ENCODE measurements around the gene PLS3.
A peak's percentile ranks its signal among the peaks of the same experiment; 100 is the strongest.
"Not testable (repeated sequence)": the region's sequence is repeated elsewhere in the genome, so short reads cannot be mapped to it uniquely, and the experiment has no call there.

Gene PLS3

DNA sequence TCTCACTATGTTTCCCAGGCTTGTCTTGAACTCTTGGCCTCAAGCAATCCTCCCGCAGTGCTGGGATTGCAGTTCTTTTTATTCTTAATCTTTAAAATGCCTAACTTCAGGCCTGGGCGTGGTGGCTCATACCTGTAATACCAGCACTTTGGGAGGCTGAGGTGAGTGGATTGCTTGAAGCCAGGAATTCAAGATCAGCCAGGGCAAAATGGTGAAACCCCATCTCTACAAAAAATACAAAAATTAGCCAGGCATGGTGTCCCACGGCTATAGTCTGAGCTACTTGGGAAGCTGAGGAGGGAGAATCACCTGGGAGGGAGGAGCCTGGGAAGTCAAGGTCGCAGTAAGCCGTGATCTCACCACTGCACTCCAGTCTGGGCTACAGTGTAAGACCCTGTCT lies 45.9 kb downstream of the PLS3 start:
- peak overlapping the region; percentile 65 for H3K27ac ChIP-seq (ENCODE audit: low read depth, low read length)
- H3K4me1 ChIP-seq (ENCODE audit: control insufficient read depth, insufficient read depth, low read length, unreplicated experiment), result peaks cover 39% of the 10 kb centered on the region
- H3K36me3 ChIP-seq (ENCODE audit: insufficient read depth, low read length), result peaks cover 7% of the 10 kb centered on the region; the same call in 1 of the 2 replicates
- no peak overlapping the region for H3K4me3 ChIP-seq (ENCODE audit: low read depth, low read length)
- H3K79me2 ChIP-seq (ENCODE audit: control insufficient read depth, insufficient read depth, low read length, unreplicated experiment), result peaks cover 76% of the 10 kb centered on the region
- H2AFZ ChIP-seq (ENCODE audit: low read length, unreplicated experiment), result no peak overlapping the region
- H3K27me3 ChIP-seq (ENCODE audit: insufficient read depth, low read length), result no peaks in the 10 kb centered on the region

GRCh38 chrX:115609621-115610020 lies 48.6 kb downstream of the PLS3 start:
- H3K36me3 ChIP-seq (ENCODE audit: insufficient read depth, low read length), result peaks cover 10% of the 10 kb centered on the region; the same call in 1 of the 2 replicates
- peaks cover 35% of the 10 kb centered on the region for H3K4me1 ChIP-seq (ENCODE audit: control insufficient read depth, insufficient read depth, low read length, unreplicated experiment)
- no peaks in the 10 kb centered on the region for H3K27me3 ChIP-seq (ENCODE audit: insufficient read depth, low read length)
- no peak overlapping the region for H2AFZ ChIP-seq (ENCODE audit: low read length, unreplicated experiment)
- no peak overlapping the region for H3K4me3 ChIP-seq (ENCODE audit: low read depth, low read length)
- peak overlapping the region; percentile 58 for H3K27ac ChIP-seq (ENCODE audit: low read depth, low read length)
- H3K79me2 ChIP-seq (ENCODE audit: control insufficient read depth, insufficient read depth, low read length, unreplicated experiment), result peaks cover 60% of the 10 kb centered on the region

- Histone ChIP-seq H3K27ac (ENCODE audit: low read depth, low read length) (peak overlapping the region; percentile 92), H3K27me3 (ENCODE audit: insufficient read depth, low read length) (no peaks in the 10 kb centered on the region), H3K36me3 (ENCODE audit: insufficient read depth, low read length) (0 out of 2 replicates have a peak, but pooled peaks cover 3% of the 10 kb centered on the region), H3K4me3 (ENCODE audit: low read depth, low read length) (peak overlapping the region; percentile 72), H2AFZ (ENCODE audit: low read length, unreplicated experiment) (no peak overlapping the region), H3K4me1 (ENCODE audit: control insufficient read depth, insufficient read depth, low read length, unreplicated experiment) (peaks cover 36% of the 10 kb centered on the region), H3K79me2 (ENCODE audit: control insufficient read depth, insufficient read depth, low read length, unreplicated experiment) (peaks cover 61% of the 10 kb centered on the region)
These were observed 56.1 kb downstream of the PLS3 start for GRCh38 chrX:115616943-115617563.

DNA sequence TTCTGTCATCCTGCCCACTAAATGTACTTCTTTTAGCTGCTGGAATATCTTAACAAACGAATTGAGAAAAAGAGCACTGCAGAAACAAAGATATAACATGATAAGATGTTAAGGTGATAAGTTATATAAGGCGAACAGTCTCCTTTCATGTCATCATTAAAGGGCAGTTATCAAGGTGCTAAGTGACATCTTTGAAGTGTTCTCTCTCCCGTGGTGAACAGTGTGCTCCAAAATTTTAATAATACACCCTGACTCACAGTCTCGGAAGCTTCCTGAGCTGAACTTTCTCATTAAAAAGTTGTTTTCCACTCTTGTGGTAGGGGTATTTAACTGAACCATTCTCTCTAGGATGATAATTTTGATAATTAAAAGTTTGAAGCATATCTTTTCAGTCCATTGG lies 61.6 kb downstream of the PLS3 start:
- Histone ChIP-seq H2AFZ (ENCODE audit: low read length, unreplicated experiment) (no peak overlapping the region), H3K27me3 (ENCODE audit: insufficient read depth, low read length) (no peaks in the 10 kb centered on the region), H3K27ac (ENCODE audit: low read depth, low read length) (no peak overlapping the region), H3K4me3 (ENCODE audit: low read depth, low read length) (no peak overlapping the region), H3K79me2 (ENCODE audit: control insufficient read depth, insufficient read depth, low read length, unreplicated experiment) (peaks cover 43% of the 10 kb centered on the region), H3K4me1 (ENCODE audit: control insufficient read depth, insufficient read depth, low read length, unreplicated experiment) (peaks cover 22% of the 10 kb centered on the region), H3K36me3 (ENCODE audit: insufficient read depth, low read length) (peaks cover 7% of the 10 kb centered on the region; the same call in 1 of the 2 replicates)

DNA sequence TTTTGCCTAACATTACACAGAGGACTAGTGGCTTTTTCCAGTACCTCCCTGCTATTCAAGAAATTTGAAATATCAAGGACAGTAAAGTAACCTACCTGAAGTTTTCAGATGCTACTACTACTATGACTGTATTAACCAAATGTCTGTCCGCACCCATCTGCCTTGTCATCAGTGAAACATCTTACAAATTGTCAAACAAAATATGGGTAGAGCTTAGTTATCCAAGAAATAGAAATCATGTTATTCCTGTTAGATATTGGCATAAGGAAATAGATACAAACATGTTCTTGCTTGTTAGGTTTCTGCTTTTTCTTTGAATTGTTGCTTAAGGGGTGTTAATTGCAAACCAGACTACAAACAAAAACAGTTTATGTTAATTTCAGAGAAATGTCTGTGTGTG lies 63.9 kb downstream of the PLS3 start:
- Histone ChIP-seq H2AFZ (ENCODE audit: low read length, unreplicated experiment) (no peak overlapping the region), H3K36me3 (ENCODE audit: insufficient read depth, low read length) (peaks cover 7% of the 10 kb centered on the region; the same call in 1 of the 2 replicates), H3K27ac (ENCODE audit: low read depth, low read length) (peak overlapping the region; percentile 82), H3K4me3 (ENCODE audit: low read depth, low read length) (no peak overlapping the region), H3K27me3 (ENCODE audit: insufficient read depth, low read length) (no peaks in the 10 kb centered on the region), H3K4me1 (ENCODE audit: control insufficient read depth, insufficient read depth, low read length, unreplicated experiment) (peaks cover 20% of the 10 kb centered on the region), H3K79me2 (ENCODE audit: control insufficient read depth, insufficient read depth, low read length, unreplicated experiment) (peaks cover 29% of the 10 kb centered on the region)

GRCh38 chrX:115625572-115626301 lies 64.8 kb downstream of the PLS3 start:
- Histone ChIP-seq H3K27ac (ENCODE audit: low read depth, low read length) (peak overlapping the region; percentile 82), H3K36me3 (ENCODE audit: insufficient read depth, low read length) (peaks cover 10% of the 10 kb centered on the region; the same call in 1 of the 2 replicates), H3K27me3 (ENCODE audit: insufficient read depth, low read length) (no peaks in the 10 kb centered on the region)

GRCh38 chrX:115630204-115630603 lies 69.2 kb downstream of the PLS3 start:
- Histone ChIP-seq H3K79me2 (ENCODE audit: control insufficient read depth, insufficient read depth, low read length, unreplicated experiment) (peaks cover 3% of the 10 kb centered on the region), H3K36me3 (ENCODE audit: insufficient read depth, low read length) (peaks cover 16% of the 10 kb centered on the region), H3K27ac (ENCODE audit: low read depth, low read length) (no peak overlapping the region), H3K27me3 (ENCODE audit: insufficient read depth, low read length) (no peaks in the 10 kb centered on the region), H2AFZ (ENCODE audit: low read length, unreplicated experiment) (no peak overlapping the region), H3K4me3 (ENCODE audit: low read depth, low read length) (no peak overlapping the region), H3K4me1 (ENCODE audit: control insufficient read depth, insufficient read depth, low read length, unreplicated experiment) (peaks cover 9% of the 10 kb centered on the region)

More at GRCh38 chrX:115625572-115626301, 64.8 kb downstream of the PLS3 start:
- H2AFZ ChIP-seq (ENCODE audit: low read length, unreplicated experiment), result peak overlapping the region; percentile 6
- peaks cover 23% of the 10 kb centered on the region for H3K79me2 ChIP-seq (ENCODE audit: control insufficient read depth, insufficient read depth, low read length, unreplicated experiment)
- H3K4me1 ChIP-seq (ENCODE audit: control insufficient read depth, insufficient read depth, low read length, unreplicated experiment), result peaks cover 20% of the 10 kb centered on the region
- H3K4me3 ChIP-seq (ENCODE audit: low read depth, low read length), result peak overlapping the region; percentile 45

GRCh38 chrX:115632455-115632854 lies 71.5 kb downstream of the PLS3 start:
- H3K4me3 ChIP-seq (ENCODE audit: low read depth, low read length), result no peak overlapping the region
- H3K79me2 ChIP-seq (ENCODE audit: control insufficient read depth, insufficient read depth, low read length, unreplicated experiment), result peaks cover 3% of the 10 kb centered on the region
- no peaks in the 10 kb centered on the region for H3K27me3 ChIP-seq (ENCODE audit: insufficient read depth, low read length)
- no peak overlapping the region for H3K27ac ChIP-seq (ENCODE audit: low read depth, low read length)
- peaks cover 14% of the 10 kb centered on the region for H3K36me3 ChIP-seq (ENCODE audit: insufficient read depth, low read length)
- no peaks in the 10 kb centered on the region for H3K4me1 ChIP-seq (ENCODE audit: control insufficient read depth, insufficient read depth, low read length, unreplicated experiment)
- no peak overlapping the region for H2AFZ ChIP-seq (ENCODE audit: low read length, unreplicated experiment)

- not testable (repeated sequence) for H3K4me3 ChIP-seq (ENCODE audit: low read depth, low read length); H3K27me3 ChIP-seq (ENCODE audit: insufficient read depth, low read length); H3K79me2 ChIP-seq (ENCODE audit: control insufficient read depth, insufficient read depth, low read length, unreplicated experiment); H3K27ac ChIP-seq (ENCODE audit: low read depth, low read length); H2AFZ ChIP-seq (ENCODE audit: low read length, unreplicated experiment); H3K4me1 ChIP-seq (ENCODE audit: control insufficient read depth, insufficient read depth, low read length, unreplicated experiment)
- H3K36me3 ChIP-seq (ENCODE audit: insufficient read depth, low read length), result peaks cover 14% of the 10 kb centered on the region
These were observed 72.4 kb downstream of the PLS3 start for GRCh38 chrX:115633397-115633796.

DNA sequence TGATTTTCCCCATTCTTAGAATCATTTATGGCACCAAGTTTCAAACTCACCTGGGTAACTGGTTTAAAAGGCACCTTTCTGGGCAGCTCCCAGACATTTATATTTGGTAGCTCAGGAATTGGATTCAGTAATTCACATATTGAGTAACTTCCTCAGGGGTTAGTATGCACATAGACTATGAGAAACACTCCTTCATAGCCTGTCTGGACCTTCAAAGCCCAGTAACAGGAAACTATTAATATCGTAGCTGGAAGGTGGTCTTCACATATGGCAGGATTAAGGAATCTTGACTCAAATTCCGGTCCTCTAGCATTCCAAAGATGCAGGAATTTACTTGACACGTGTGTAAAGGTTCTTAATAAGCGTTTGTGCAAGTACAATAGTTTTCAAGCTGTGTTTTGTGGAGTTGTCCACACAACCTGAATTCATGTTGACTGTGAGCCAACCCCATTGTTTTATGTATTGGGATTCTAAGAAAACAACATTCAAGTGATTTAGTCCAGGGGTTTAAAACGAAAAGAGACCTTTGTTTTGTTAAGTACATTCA lies 78.4 kb downstream of the PLS3 start:
- Histone ChIP-seq H3K4me1 (ENCODE audit: control insufficient read depth, insufficient read depth, low read length, unreplicated experiment) (peaks cover 3% of the 10 kb centered on the region), H2AFZ (ENCODE audit: low read length, unreplicated experiment) (no peak overlapping the region), H3K4me3 (ENCODE audit: low read depth, low read length) (no peak overlapping the region), H3K36me3 (ENCODE audit: insufficient read depth, low read length) (peaks cover 8% of the 10 kb centered on the region), H3K27ac (ENCODE audit: low read depth, low read length) (no peak overlapping the region), H3K79me2 (ENCODE audit: control insufficient read depth, insufficient read depth, low read length, unreplicated experiment) (no peaks in the 10 kb centered on the region), H3K27me3 (ENCODE audit: insufficient read depth, low read length) (no peaks in the 10 kb centered on the region)

All from ACC112 (cell line).